Esophagus squamous epithelium (tissue), 4 donors: ENCODE measurements around the gene VGLL3.

Source experiments
- POLR2A ChIP-seq, 4 donors: fragments of 450-650 bp; IDR thresholded peaks; one replicate each; pipeline ENCODE4 v1.6.1; 2017; ENCODE audit warnings: antibody characterized with exemption in 4 of 4, mild to moderate bottlenecking in 4 of 4, moderate library complexity in 3 of 4
- TF ChIP-seq, protein P1 (sequence below), 6 experiments: fragments of 450-650 bp in 4 of 6; fragments of 200-600 bp in 2 of 6; sonication (generic) in 2 of 6; IDR thresholded peaks; one replicate each; pipeline ENCODE4 v1.5.1; 2016 to 2019; ENCODE audit warnings: antibody characterized with exemption in 6 of 6, mild to moderate bottlenecking in 4 of 6, moderate library complexity in 4 of 6

DNA sequence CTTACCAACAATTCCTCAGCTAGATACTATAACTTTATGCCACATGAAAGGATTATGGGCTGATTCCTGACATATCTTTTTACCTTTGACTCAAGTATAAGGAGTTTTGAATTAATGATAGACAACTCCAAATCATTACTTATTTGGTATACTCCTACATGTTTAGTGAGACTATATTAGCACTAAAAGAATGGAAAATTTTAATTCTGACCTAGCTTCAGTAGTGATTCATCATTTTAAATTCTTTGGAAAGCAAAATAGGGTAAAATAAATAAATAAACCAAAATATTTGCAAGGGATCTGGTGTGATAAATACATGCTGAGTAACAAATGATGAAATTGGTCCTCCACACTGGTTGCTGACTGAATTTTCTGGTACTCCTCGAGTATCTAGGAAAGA, 42.3 kb upstream of the VGLL3 start:
- TF ChIP-seq, protein P1, sequence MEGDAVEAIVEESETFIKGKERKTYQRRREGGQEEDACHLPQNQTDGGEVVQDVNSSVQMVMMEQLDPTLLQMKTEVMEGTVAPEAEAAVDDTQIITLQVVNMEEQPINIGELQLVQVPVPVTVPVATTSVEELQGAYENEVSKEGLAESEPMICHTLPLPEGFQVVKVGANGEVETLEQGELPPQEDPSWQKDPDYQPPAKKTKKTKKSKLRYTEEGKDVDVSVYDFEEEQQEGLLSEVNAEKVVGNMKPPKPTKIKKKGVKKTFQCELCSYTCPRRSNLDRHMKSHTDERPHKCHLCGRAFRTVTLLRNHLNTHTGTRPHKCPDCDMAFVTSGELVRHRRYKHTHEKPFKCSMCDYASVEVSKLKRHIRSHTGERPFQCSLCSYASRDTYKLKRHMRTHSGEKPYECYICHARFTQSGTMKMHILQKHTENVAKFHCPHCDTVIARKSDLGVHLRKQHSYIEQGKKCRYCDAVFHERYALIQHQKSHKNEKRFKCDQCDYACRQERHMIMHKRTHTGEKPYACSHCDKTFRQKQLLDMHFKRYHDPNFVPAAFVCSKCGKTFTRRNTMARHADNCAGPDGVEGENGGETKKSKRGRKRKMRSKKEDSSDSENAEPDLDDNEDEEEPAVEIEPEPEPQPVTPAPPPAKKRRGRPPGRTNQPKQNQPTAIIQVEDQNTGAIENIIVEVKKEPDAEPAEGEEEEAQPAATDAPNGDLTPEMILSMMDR (IDR thresholded peaks at IDR 0.05) = no peak
- no peak for TF ChIP-seq POLR2A (IDR thresholded peaks at IDR 0.05)
